BLaER1 treated with 17β-estradiol and CSF1 and Interleukin-3, amounts not matched to agents 10 nM and 100 nM (cell line): Measurements from ENCODE around the gene PPP1R2C.

ENCODE experiments used
- H3K27ac ChIP-seq, 11 experiments: shearing (Covaris generic); formaldehyde crosslinking; 2 replicates each; pipeline ENCODE4 v1.8.1; 2022
- H3K27me3 ChIP-seq, 11 experiments: shearing (Covaris generic); formaldehyde crosslinking; 2 replicates each; pipeline ENCODE4 v1.8.1; 2022
- H3K36me3 ChIP-seq, 11 experiments: shearing (Covaris generic); formaldehyde crosslinking; 2 replicates each; pipeline ENCODE4 v1.8.1; 2022
- H3K4me1 ChIP-seq, 10 experiments: shearing (Covaris generic); formaldehyde crosslinking; 2 replicates each; pipeline ENCODE4 v1.8.1; 2022
- H3K4me2 ChIP-seq, 11 experiments: shearing (Covaris generic); formaldehyde crosslinking; 2 replicates each; pipeline ENCODE4 v1.8.1; 2022
- H3K4me3 ChIP-seq, 10 experiments: shearing (Covaris generic); formaldehyde crosslinking; 2 replicates each; pipeline ENCODE4 v1.8.1; 2022
- H3K9ac ChIP-seq, 11 experiments: shearing (Covaris generic); formaldehyde crosslinking; 2 replicates each; pipeline ENCODE4 v1.8.1; 2022
- H3K9me3 ChIP-seq, 11 experiments: shearing (Covaris generic); formaldehyde crosslinking; replicated peaks in 1 of 11; 2 replicates each; pipeline ENCODE4 v1.8.1; 2022
- H4K20me1 ChIP-seq, 11 experiments: shearing (Covaris generic); formaldehyde crosslinking; 2 replicates each; pipeline ENCODE4 v1.8.1; 2022
- Cebpa-rat ChIP-seq, 11 experiments: shearing (Covaris generic); IDR thresholded peaks; 2 replicates each; pipeline ENCODE4 v1.8.1; 2022

Gene PPP1R2C

GRCh38 chrX:42754603-42755002 lies 23.4 kb downstream of the PPP1R2C start:
- 0 out of 22 replicates have a peak, but pooled peaks cover 0 to 4% (median 0%) of the 10 kb centered on the region in 11 experiments for H4K20me1 ChIP-seq
- TF ChIP-seq Cebpa-rat (IDR thresholded peaks at IDR 0.05): no peak
- no peak overlapping the region for H3K4me3 ChIP-seq
- no peak overlapping the region for H3K4me2 ChIP-seq
- no peak overlapping the region for H3K9ac ChIP-seq
- peaks cover 83 to 97% (median 95%) of the 10 kb centered on the region in 11 experiments for H3K27me3 ChIP-seq
- no peaks in the 10 kb centered on the region for H3K4me1 ChIP-seq
- no peaks in the 10 kb centered on the region for H3K36me3 ChIP-seq
- H3K27ac ChIP-seq: no peak overlapping the region
- H3K9me3 ChIP-seq: no peaks in the 10 kb centered on the region

GRCh38 chrX:42754115-42754514 lies 23.8 kb downstream of the PPP1R2C start:
- TF ChIP-seq Cebpa-rat (IDR thresholded peaks at IDR 0.05): no peak
- Histone ChIP-seq H3K4me2 (no peak overlapping the region), H3K36me3 (no peaks in the 10 kb centered on the region), H3K27ac (no peak overlapping the region), H3K27me3 (peaks cover 83 to 97% (median 95%) of the 10 kb centered on the region in 11 experiments), H3K4me3 (no peak overlapping the region), H4K20me1 (0 out of 22 replicates have a peak, but pooled peaks cover 0 to 4% (median 0%) of the 10 kb centered on the region in 11 experiments), H3K9ac (no peak overlapping the region), H3K9me3 (no peaks in the 10 kb centered on the region), H3K4me1 (no peaks in the 10 kb centered on the region)

DNA sequence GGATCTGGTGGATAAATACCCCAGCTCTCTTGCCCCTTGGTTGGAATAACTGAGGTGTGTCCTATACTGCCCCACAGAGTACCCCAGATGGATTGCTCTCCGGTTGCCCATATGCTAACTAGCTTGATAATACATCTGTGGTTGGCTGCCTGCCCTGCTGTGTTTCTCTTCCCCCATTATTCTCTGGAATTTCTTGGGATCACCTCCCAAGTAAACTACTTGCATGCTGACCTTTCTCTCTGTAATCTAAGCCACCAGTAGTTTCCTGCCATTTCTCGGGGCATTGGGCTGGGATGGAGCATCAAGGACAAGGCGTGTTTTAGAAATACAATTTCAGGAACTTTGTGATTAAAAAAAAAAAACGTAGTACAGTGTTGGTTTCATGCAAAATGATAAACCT lies 25.2 kb downstream of the PPP1R2C start:
- Histone ChIP-seq H3K27me3 (peaks cover 86 to 99% (median 96%) of the 10 kb centered on the region in 11 experiments), H3K9me3 (no peaks in the 10 kb centered on the region), H4K20me1 (0 out of 22 replicates have a peak, but pooled peaks cover 0 to 4% (median 0%) of the 10 kb centered on the region in 11 experiments), H3K4me1 (no peaks in the 10 kb centered on the region), H3K36me3 (no peaks in the 10 kb centered on the region), H3K4me2 (no peak overlapping the region), H3K27ac (no peak overlapping the region), H3K9ac (no peak overlapping the region), H3K4me3 (no peak overlapping the region)
- TF ChIP-seq Cebpa-rat (IDR thresholded peaks at IDR 0.05): no peak

- no peaks in the 10 kb centered on the region for H3K4me1 ChIP-seq
- H3K4me3 ChIP-seq: no peak overlapping the region
- H3K27ac ChIP-seq: no peak overlapping the region
- no peaks in the 10 kb centered on the region for H3K36me3 ChIP-seq
- no peak for TF ChIP-seq Cebpa-rat (IDR thresholded peaks at IDR 0.05)
- peaks cover 85 to 99% (median 96%) of the 10 kb centered on the region in 11 experiments for H3K27me3 ChIP-seq
- H3K9ac ChIP-seq: no peak overlapping the region
- H3K9me3 ChIP-seq: no peaks in the 10 kb centered on the region; a peak in 1 of 22 replicates
- H3K4me2 ChIP-seq: no peak overlapping the region
- H4K20me1 ChIP-seq: 0 out of 22 replicates have a peak, but pooled peaks cover 0 to 4% (median 0%) of the 10 kb centered on the region in 11 experiments
These were observed 26.4 kb downstream of the PPP1R2C start for GRCh38 chrX:42751573-42751972.

GRCh38 chrX:42748067-42748850 lies 29.7 kb downstream of the PPP1R2C start:
- Histone ChIP-seq H3K4me1 (no peaks in the 10 kb centered on the region), H3K9ac (no peak overlapping the region), H3K36me3 (no peaks in the 10 kb centered on the region), H3K9me3 (no peaks in the 10 kb centered on the region; a peak in 1 of 22 replicates), H3K27ac (no peak overlapping the region), H4K20me1 (no peaks in the 10 kb centered on the region), H3K4me3 (no peak overlapping the region), H3K4me2 (no peak overlapping the region), H3K27me3 (peaks cover 72 to 98% (median 94%) of the 10 kb centered on the region in 11 experiments)
- TF ChIP-seq Cebpa-rat (IDR thresholded peaks at IDR 0.05): no peak

- Histone ChIP-seq H3K9me3 (no peaks in the 10 kb centered on the region; a peak in 1 of 22 replicates), H3K4me2 (no peak overlapping the region), H3K4me1 (no peaks in the 10 kb centered on the region), H3K9ac (no peak overlapping the region), H3K27me3 (peaks cover 72 to 98% (median 93%) of the 10 kb centered on the region in 11 experiments), H3K36me3 (no peaks in the 10 kb centered on the region), H3K4me3 (no peak overlapping the region), H4K20me1 (no peaks in the 10 kb centered on the region), H3K27ac (no peak overlapping the region)
- TF ChIP-seq Cebpa-rat (IDR thresholded peaks at IDR 0.05): no peak; a peak in 1 of 22 replicates
These were observed 31.4 kb downstream of the PPP1R2C start for GRCh38 chrX:42746606-42747005.

DNA sequence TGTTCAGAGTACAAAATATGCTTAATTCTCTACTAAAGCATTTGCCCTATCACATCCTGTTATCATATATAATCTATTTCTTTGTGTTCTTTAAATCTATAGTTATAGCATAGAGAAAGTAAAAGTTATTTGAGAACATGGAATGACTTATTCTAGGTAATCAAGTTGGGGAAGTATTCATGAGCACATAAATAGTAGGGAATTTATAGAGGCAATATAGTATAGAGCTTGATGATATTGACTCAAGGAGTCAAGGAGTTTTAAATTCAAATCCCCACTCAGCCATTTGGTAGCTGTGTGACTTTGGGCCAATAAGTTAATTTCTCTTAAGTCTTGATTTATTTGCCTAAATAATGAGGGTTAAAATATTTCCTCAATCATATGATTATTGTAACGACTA lies 37.5 kb downstream of the PPP1R2C start:
- Histone ChIP-seq H3K27ac (peak overlapping the region in 2 of 11 experiments; percentile 74 to 77; a peak in 2 of 22 replicates), H4K20me1 (no peaks in the 10 kb centered on the region), H3K9ac (no peak overlapping the region), H3K36me3 (no peaks in the 10 kb centered on the region), H3K4me3 (no peak overlapping the region), H3K4me1 (peaks cover 0 to 14% (median 10%) of the 10 kb centered on the region in 10 experiments; a peak in 14 of 20 replicates), H3K9me3 (no peaks in the 10 kb centered on the region), H3K4me2 (no peak overlapping the region), H3K27me3 (peaks cover 92 to 99% (median 96%) of the 10 kb centered on the region in 11 experiments)
- no peak for TF ChIP-seq Cebpa-rat (IDR thresholded peaks at IDR 0.05)

GRCh38 chrX:42739741-42740140 lies 38.2 kb downstream of the PPP1R2C start:
- H3K9me3 ChIP-seq: no peaks in the 10 kb centered on the region
- no peak for TF ChIP-seq Cebpa-rat (IDR thresholded peaks at IDR 0.05)
- H3K9ac ChIP-seq: peak overlapping the region in 3 of 11 experiments; percentile 3 to 57 (median 37); a peak in 4 of 22 replicates
- peaks cover 91 to 100% (median 97%) of the 10 kb centered on the region in 11 experiments for H3K27me3 ChIP-seq
- H3K4me3 ChIP-seq: no peak overlapping the region
- no peaks in the 10 kb centered on the region for H3K36me3 ChIP-seq
- no peaks in the 10 kb centered on the region for H4K20me1 ChIP-seq
- H3K4me2 ChIP-seq: peak overlapping the region in 7 of 11 experiments; percentile 9 to 55 (median 33); a peak in 13 of 22 replicates
- H3K4me1 ChIP-seq: peaks cover 0 to 14% (median 10%) of the 10 kb centered on the region in 10 experiments; a peak in 14 of 20 replicates
- H3K27ac ChIP-seq: peak overlapping the region in 7 of 11 experiments; percentile 15 to 77 (median 59); a peak in 13 of 22 replicates

- Histone ChIP-seq H3K27me3 (peaks cover 88 to 100% (median 97%) of the 10 kb centered on the region in 11 experiments), H4K20me1 (no peaks in the 10 kb centered on the region), H3K9me3 (no peaks in the 10 kb centered on the region), H3K27ac (peak overlapping the region in 7 of 11 experiments; percentile 15 to 77 (median 59); a peak in 13 of 22 replicates), H3K9ac (peak overlapping the region in 3 of 11 experiments; percentile 3 to 57 (median 37); a peak in 4 of 22 replicates), H3K4me1 (peaks cover 0 to 14% (median 10%) of the 10 kb centered on the region in 10 experiments; a peak in 14 of 20 replicates), H3K36me3 (no peaks in the 10 kb centered on the region), H3K4me2 (peak overlapping the region in 7 of 11 experiments; percentile 9 to 55 (median 33); a peak in 13 of 22 replicates), H3K4me3 (no peak overlapping the region)
- TF ChIP-seq Cebpa-rat (IDR thresholded peaks at IDR 0.05): no peak
These were observed 38.7 kb downstream of the PPP1R2C start for GRCh38 chrX:42739258-42739657.
